ENCODE measurements around the gene MEF2B.
"Not testable (repeated sequence)": the region's sequence is repeated elsewhere in the genome, so short reads cannot be mapped to it uniquely, and the experiment has no call there.

The MEF2B gene

DNA sequence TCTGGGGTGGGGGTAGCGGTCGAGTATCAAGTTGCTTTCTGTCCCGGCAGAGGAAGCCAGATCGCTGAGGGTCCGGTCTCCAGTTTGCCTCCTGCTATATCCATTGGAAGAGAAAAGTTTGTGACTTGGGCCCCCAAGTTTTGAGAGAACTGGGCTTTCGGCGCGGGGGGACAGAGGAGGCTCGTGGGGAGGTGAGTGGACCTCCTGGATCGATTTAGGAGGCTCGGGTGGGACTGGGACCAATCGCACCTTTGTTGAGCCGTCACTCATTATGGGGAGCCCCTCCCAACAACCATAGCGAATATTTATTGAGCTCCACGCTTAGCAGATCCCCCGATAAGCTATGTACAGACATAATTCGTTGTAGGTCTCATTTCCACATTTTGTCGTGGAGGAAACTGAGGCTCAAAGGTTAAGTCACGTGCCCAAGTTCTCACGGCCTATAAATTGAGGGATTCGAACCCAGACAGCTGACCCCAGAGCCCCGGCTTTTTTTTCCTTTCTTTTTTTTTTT lies 22.9 kb upstream of the MEF2B start:
- no peak for DNase-seq

- peak; percentile 97 to 99 for DNase-seq
These were observed 22.2 kb upstream of the MEF2B start, which contains the start of the genes BORCS8 and RFXANK for GRCh38 chr19:19192078-19192882. Gene BORCS8, minus strand, starts transcription at chr19:19192152. Its CDS starts 35 bp downstream, at chr19:19192117. Gene RFXANK, plus strand, starts transcription at chr19:19192258. Its CDS starts 1,689 bp downstream, at chr19:19193947.

GRCh38 chr19:19191768-19192077 lies 21.7 kb upstream of the MEF2B start:
- no peak for DNase-seq

DNA sequence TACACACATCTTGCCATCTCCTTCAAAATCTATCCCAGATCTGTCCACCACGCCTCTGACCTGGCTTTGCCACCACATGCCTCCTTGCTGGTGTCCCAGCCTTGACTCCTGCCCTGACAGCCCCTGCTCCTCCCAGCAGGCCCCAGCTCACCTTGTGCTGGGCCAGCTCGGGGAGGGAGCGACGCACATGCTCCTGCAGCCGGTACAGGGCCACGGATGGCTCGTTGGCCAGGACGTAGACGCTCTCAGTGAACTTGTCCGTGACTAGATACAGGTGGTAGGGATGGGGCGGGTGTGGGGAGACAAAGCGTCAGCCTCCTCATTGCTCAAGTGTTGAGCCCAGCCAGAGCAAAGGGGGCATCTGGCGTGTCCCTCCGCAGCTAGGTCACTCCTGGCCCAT lies 16.7 kb upstream of the MEF2B start:
- no peak for DNase-seq

GRCh38 chr19:19185853-19186740 lies 16.0 kb upstream of the MEF2B start:
- no peak for DNase-seq

DNA sequence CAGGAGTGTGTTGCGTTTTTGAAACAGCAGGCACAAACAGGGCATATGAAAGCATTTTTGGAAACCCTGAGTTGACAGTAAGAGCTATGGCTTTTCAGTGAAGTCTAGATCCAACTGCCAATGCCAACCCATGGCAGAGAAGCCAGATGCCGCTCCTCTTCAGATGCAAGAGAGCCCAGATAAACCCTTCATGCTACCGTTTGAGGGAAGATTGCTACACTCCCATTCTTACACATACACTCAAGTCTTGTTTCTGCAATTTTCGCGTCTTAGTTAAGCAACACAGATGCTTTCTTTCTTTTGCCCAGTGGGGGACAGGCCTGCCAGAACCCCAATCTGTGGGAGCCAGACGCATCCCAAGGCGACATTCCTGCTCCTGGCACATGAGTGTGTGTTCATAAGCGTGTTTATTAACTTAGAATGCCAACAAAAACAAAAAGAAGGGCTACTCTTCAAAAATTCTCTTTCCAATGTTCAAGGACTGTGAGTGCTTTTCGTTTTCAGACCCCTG lies 11.5 kb upstream of the MEF2B start:
- no peak for DNase-seq

DNA sequence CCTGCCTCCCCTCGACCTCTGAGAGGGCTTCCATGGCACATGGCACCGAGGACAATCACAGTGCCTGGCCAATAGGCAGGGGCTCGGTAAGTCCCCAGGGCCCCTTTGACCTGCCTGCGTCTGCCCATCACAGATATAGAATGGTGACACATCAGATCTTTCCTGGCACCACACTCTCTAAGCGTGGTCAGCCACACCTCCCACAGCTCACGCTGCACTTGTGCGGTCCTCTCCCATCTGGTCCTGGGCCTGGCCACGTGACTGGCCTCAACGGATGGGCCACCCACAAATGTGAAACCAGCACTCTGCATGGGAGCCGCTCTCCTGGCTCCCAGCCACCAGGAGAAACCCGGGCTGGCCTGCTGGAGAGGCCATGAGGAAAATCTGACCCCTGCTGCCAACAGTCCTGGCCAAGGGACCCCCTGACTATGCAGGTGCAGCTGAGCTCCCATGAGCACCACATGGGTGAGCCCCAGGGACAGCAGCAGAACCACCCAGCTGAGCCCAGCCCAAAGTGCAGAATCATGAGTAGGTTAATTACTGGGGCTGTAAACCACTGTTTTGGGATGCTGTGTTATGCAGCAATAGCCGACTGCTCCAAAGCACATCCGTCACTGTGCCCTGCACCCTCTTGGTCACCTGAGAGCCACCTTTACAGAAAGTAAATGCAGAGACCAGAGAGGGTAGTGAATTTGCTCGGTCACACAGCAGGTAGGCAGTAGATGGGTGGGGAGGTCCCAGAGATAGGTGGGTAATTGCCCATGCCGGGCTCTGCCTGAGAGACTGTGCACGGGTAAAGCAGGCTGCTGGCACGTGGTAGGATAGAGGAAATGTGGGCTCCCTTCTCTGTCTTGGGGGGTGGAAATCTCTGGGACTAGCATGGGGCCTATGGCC lies 9.7 kb upstream of the MEF2B start:
- no peak for DNase-seq

- DNase-seq, result no peak
These were observed 6.9 kb upstream of the MEF2B start for GRCh38 chr19:19176950-19177349.

DNA sequence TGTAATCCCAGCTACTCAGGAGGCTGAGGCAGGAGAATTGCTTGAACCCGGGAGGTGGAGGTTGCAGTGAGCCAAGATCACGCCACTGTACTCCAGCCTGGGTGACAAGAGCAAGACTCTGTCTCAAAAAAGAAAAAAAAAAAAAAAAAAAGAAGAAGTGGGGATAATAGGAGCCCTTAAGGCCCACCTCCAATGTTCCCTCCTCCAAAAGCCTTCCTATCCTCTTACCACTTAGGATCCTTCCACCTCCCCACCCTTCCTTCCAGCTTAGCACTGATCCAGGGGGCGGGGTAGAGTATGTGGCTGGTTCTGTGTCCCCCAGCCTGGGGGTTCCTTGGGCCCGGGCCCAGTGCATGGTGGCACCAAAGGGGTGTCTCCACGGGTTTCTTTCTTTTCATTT lies 3.2 kb upstream of the MEF2B start:
- not testable (repeated sequence) for DNase-seq

GRCh38 chr19:19171821-19172532 lies 1.9 kb upstream of the MEF2B start:
- no peak for DNase-seq

DNA sequence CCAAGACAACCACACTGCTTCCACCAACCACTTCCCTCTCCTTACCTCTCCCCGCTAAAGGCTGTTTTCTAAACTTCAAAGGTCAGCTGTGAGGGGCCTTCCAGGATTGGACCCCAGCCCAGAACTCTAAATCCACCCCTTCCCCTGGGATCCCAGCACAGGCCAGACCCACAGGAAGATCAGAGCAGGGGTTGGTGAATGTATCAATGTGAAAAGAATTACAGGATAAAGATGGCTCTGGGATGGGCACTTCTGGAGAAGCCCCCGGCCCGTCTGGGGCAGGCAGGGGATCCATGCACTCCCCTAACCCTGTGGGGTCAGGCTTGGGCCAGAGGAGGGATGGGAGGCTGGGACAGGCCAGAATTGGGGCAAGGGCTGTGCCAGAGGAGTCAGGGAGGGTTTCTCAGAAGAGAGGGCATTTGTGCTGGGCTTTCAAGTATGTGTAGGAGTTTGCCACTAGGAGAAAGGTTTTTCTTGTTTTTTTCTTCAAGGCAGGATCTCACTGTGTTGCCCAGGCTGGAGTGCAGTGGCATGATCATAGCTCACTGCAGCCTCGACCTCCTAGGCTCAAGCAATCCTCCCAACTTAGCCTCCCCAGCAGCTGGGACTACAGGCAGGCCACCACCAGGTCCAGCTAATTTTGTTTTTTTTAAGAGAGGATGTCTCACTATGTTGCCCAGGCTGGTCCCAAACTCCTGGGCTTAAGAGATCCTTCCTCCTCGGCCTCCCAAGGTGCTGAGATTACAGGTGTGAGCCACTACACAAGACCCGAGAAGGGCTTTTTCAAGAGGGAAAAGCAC lies 1.0 kb upstream of the MEF2B start:
- DNase-seq, result no peak

GRCh38 chr19:19169236-19170052 lies 619 bp downstream of the MEF2B start:
- no peak for DNase-seq

DNA sequence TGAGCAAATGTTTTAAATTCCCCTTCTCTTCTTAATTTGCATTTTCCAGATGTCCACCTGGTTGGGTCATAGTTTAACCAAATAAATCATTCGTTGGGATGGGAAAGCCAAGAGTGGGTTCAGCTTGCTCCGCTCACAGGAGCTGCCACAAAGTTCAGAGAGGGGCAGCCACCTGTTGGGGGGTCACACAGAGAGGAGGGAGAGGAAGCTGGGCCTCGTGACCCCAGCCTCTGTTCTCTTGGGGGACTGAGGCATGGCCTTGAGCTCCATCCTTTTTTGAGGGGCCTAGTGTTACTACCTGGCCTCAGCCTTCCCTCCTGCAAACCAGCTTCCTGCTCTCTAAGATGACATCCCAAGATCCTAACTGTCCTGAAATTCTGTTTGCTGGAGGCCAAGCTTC lies 2.5 kb downstream of the MEF2B start:
- no peak for DNase-seq

DNA sequence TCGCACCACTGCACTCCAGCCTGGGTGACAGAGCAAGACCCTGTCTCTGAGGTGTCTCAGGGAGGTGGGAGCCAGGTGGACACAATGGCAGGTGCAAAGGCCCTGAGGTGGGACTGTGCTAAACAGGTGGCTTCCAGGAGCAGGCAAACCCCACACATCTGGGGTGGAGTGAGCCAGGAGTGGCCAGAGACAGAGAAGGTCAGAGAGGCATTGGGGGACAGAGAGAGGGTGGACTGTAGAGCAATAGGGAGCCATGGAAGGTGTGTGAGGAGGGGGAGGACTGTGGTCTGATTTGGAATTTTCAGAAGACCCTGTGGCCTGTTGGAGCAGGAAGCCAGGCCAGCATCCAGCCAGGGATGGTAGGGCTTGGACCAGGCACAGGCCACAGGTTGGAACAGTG lies 4.7 kb downstream of the MEF2B start:
- no peak for DNase-seq

DNA sequence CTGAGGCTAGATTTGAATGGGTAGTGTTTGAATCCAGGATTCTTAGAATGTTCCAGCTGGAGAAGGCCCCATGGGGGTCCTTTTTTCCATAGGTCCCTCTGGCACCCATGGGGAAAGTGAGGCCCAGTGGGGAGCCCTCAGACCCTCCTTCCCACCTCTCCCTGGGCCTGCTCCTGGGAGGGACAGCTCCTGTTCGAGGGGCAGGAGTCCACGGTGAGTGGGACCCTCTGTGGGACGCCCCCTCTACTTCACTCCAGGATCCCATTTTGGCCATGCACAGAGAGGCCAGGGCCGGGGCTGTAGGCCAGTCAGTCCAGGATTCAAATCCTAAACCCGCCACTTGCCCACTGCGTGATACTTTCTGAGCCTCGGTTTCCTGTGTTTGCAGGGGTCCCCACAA lies 7.6 kb downstream of the MEF2B start:
- DNase-seq, result no peak

DNA sequence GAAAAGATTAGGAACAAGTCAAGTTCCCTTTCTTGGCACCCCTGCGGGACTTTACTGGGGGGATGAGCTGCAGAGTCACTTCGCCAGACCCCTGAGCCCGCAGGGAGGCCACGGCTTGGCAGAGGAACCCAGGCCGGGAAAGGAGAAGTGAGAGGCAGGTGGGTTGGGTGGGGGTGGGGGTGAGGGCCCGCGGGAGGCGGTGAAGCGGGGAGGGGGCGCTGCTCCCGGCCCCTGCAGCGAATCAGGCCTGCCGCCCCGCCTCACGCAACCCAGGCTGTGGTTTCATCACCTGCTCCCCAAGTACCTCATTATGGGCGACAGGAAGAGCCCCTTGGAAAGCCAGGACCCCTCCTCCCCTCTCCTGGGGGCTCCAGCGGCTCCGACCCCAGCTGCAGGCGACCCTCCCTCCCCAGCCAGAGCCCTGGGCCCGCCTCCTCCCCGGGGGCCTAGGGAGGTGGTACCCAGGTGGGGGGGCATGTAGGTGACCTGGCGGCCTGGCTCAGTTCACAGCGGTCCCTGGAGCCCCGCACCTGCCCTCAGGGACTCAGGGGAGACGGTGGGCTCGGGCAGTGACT lies 9.5 kb downstream of the MEF2B start:
- no peak for DNase-seq

DNA sequence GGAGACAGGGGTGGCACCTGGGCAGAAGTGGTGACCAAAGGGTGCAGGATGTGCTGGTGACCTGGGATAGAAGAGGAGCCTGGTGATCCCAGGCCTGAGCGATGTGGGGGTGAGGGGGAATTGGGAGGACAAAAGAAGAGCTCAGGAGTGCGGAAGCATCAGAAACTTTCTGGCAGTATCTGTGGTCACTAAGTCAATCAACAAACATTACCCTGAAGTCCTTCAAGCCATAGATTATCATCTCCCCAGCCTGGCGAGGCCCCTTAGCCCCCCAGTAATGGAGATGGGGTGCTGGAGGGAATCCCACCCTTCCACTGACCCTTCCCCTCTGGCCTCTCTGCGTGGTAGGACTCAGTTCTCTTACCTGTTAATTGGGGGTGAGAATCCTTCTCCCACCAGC lies 10.5 kb downstream of the MEF2B start:
- DNase-seq, result no peak

- no peak for DNase-seq
These were observed 12.3 kb downstream of the MEF2B start for GRCh38 chr19:19157808-19158207.

GRCh38 chr19:19155495-19156219 lies 14.4 kb downstream of the MEF2B start:
- no peak for DNase-seq
